HCT116 (cell line): Measurements from ENCODE around the gene C5orf34. TPM values are rescaled to one million over a fixed set of nuclear protein-coding genes. Genes with fewer than 3 reads are reported as not detected.
A peak's percentile ranks its signal among the peaks of the same experiment; 100 is the strongest.
"Not testable (repeated sequence)": the region's sequence is repeated elsewhere in the genome, so short reads cannot be mapped to it uniquely, and the experiment has no call there.

ENCODE experiments used
- ATAC-seq: fragments of 200-7000 bp; cut with Tn5 transposase; 2 replicates; pipeline ENCODE4 v1.9.1; 2020; ENCODE audit warnings: mild to moderate bottlenecking, moderate library complexity
- BruUV-seq: library from RNA; stranded (reverse); fragments of 400-500 nt; replicated peaks from 2 replicates; lab custom pipeline; 2021; lab: Mats Ljungman, UMichigan
- CTCF ChIA-PET: fragments of 300-600 bp; sonication (Branson Sonifier 250); formaldehyde crosslinking; loops from one replicate; lab custom pipeline; 2021; ENCODE audit warnings: antibody characterized with exemption; lab: Charles Lee
- POLR2A ChIA-PET: fragments of 300-600, 350-600 bp; sonication (Branson Sonifier 250); formaldehyde crosslinking; loops from one replicate; lab custom pipeline; 2021; ENCODE audit warnings: antibody characterized with exemption; lab: Charles Lee
- RAD21 ChIA-PET, 2 experiments: fragments of 300-600 bp; sonication (Branson Sonifier 250); formaldehyde crosslinking; loops; one replicate each; lab custom pipeline; 2023; ENCODE audit warnings: low total read pairs in 2 of 2; ENCODE audit not compliant: uncharacterized antibody in 2 of 2, unreplicated experiment in 2 of 2, low non-redundant PET in 1 of 2; lab: Charles Lee
- DNase-seq: peaks from one replicate; pipeline ENCODE4 v3.0.0-alpha.2; 2010; ENCODE audit warnings: low read depth, low spot score
- H2AFZ ChIP-seq: fragments of 200-600 bp; shearing (Covaris generic), sonication (generic); 2 replicates; pipeline ENCODE4 v1.6.1; 2017; ENCODE audit warnings: low read depth, mixed run types, mixed read lengths, antibody characterized with exemption, low read length; ENCODE audit not compliant: poor library complexity, severe bottlenecking
- H3K27ac ChIP-seq: 2 replicates; pipeline ENCODE4 v1.5.1; 2012; ENCODE audit warnings: low read depth, low read length
- H3K27me3 ChIP-seq: fragments of 200-600 bp; sonication (generic); 2 replicates; pipeline ENCODE4 v1.6.1; 2016; ENCODE audit warnings: mixed run types, low read length, mixed read lengths; ENCODE audit not compliant: insufficient read depth
- H3K36me3 ChIP-seq, 2 experiments: fragments of 200-500 bp in 1 of 2; fragments of 200-600 bp in 1 of 2; sonication (Bioruptor generic) in 1 of 2; sonication (generic) in 1 of 2; 2 replicates each; pipeline versions ENCODE4 v1.5.1 to v1.6.1; 2014 to 2016; ENCODE audit warnings: low read length in 2 of 2, inconsistent platforms in 1 of 2, mixed read lengths in 1 of 2, mixed run types in 1 of 2; ENCODE audit not compliant: insufficient read depth in 2 of 2, control insufficient read depth in 1 of 2
- H3K4me1 ChIP-seq, 2 experiments: fragments of 200-600 bp in 1 of 2; sonication (generic) in 1 of 2; 2 replicates each; pipeline versions ENCODE4 v1.5.1 to v1.6.1; 2012 to 2017; ENCODE audit warnings: low read length in 2 of 2, inconsistent platforms in 1 of 2, mild to moderate bottlenecking in 1 of 2, mixed read lengths in 1 of 2, mixed run types in 1 of 2, moderate library complexity in 1 of 2; ENCODE audit not compliant: insufficient read depth in 2 of 2, control insufficient read depth in 1 of 2
- H3K4me2 ChIP-seq: fragments of 200-600 bp; sonication (generic); 2 replicates; pipeline ENCODE4 v1.6.1; 2017; ENCODE audit warnings: mixed run types, low read length, mixed read lengths
- H3K4me3 ChIP-seq, 2 experiments: fragments of 200-600 bp in 1 of 2; sonication (generic) in 1 of 2; replicated peaks in 1 of 2; 2 replicates each; pipeline ENCODE4 v1.5.1; 2011 to 2016; ENCODE audit warnings: low read length in 2 of 2, control low read depth in 1 of 2, low read depth in 1 of 2, mild to moderate bottlenecking in 1 of 2, mixed read lengths in 1 of 2, mixed run types in 1 of 2
- H3K79me2 ChIP-seq: fragments of 200-600 bp; sonication (generic); 2 replicates; pipeline ENCODE4 v1.6.1; 2017; ENCODE audit warnings: mild to moderate bottlenecking, mixed run types, low read length, moderate library complexity, mixed read lengths; ENCODE audit not compliant: insufficient read depth
- H3K9ac ChIP-seq: fragments of 200-600 bp; sonication (generic); 2 replicates; pipeline ENCODE4 v1.6.1; 2016; ENCODE audit warnings: low read length, mixed read lengths
- H3K9me2 ChIP-seq: fragments of 200-600 bp; sonication (generic), shearing (Covaris generic); 2 replicates; pipeline ENCODE4 v1.6.1; 2017; ENCODE audit warnings: mixed run types, mild to moderate bottlenecking, moderate library complexity; ENCODE audit not compliant: insufficient read depth
- H3K9me3 ChIP-seq, 2 experiments: fragments of 200-500 bp in 1 of 2; fragments of 200-600 bp in 1 of 2; sonication (Bioruptor generic) in 1 of 2; sonication (generic) in 1 of 2; 2 replicates each; pipeline ENCODE4 v1.6.1; 2014 to 2017; ENCODE audit warnings: low read length in 2 of 2, mixed read lengths in 2 of 2, inconsistent platforms in 1 of 2, low read depth in 1 of 2, mild to moderate bottlenecking in 1 of 2, mixed run types in 1 of 2, moderate library complexity in 1 of 2; ENCODE audit not compliant: control insufficient read depth in 1 of 2, insufficient read depth in 1 of 2
- H4K20me1 ChIP-seq: fragments of 200-600 bp; sonication (generic), shearing (Covaris generic); 2 replicates; pipeline ENCODE4 v1.6.1; 2017; ENCODE audit warnings: mixed run types, mild to moderate bottlenecking, moderate library complexity; ENCODE audit not compliant: insufficient read depth
- POLR2A ChIP-seq: IDR thresholded peaks from 2 replicates; pipeline ENCODE4 v1.7.0; 2011; ENCODE audit warnings: borderline replicate concordance; ENCODE audit not compliant: insufficient read depth, insufficient read length; ENCODE audit errors: extremely low read depth
- POLR2AphosphoS5 ChIP-seq: IDR thresholded peaks from 2 replicates; pipeline ENCODE4 v1.6.1; 2011; ENCODE audit warnings: mild to moderate bottlenecking, low read depth, low read length, moderate library complexity
- SIN3A ChIP-seq: IDR thresholded peaks from 2 replicates; pipeline ENCODE4 v1.6.1; 2012; ENCODE audit warnings: low read depth
- SRF ChIP-seq: IDR thresholded peaks from 2 replicates; pipeline ENCODE4 v1.6.1; 2012; ENCODE audit warnings: low read depth
- ZFX ChIP-seq: fragments of 450-650 bp; IDR thresholded peaks from 2 replicates; pipeline ENCODE4 v1.6.1; 2017
- intact Hi-C: fragments of 100-400 bp; cut with micrococcal nuclease; formaldehyde crosslinking; loops from 2 replicates; pipeline ENCODE4 v1.10.0; 2022
- total RNA-seq: library from RNA; stranded (reverse); gene quantifications from one replicate; pipeline ENCODE4 v1.2.1, GENCODE V29; 2021; ENCODE audit not compliant: unreplicated experiment

Gene C5orf34
- total RNA-seq, 1 experiment from 2014 or later, result 4.8 TPM

DNA sequence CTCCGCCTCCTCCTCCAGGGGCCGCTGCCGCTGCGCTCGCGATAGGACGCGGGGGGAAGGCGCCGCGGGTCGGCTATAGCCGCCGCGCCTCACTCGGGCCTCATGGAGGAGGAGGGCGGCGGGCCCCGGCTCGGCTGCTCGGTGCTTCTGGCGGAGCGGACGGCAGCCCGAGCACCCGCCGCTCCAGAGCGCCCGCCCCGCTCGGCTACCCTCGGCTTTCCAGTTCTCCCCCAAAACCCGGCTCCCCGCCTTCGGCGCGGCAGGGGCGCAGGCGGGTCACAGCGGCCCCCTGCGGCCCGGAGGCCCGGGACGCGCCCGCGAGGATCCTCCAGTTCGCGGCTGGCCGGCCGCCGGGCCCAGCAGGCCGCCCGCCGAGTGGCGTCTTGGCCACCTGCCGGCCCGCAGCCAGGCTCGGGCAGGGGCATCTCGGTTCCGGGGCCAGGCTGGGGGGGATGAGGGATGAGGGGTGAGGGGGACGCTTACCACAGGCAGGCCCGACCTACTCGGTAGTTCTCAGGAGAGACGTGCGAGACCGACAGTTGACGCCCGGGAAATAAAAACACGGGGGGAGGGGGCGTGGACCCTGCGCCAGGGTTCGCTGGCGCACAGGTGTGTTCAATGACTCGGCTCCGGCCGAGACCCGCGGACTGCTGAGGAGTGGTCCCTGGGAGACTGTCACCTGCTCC is 42.1 kb upstream of the C5orf34 start, which contains the start of gene PAIP1 (continued):
- TF ChIP-seq POLR2AphosphoS5, result peak; percentile 62

DNA sequence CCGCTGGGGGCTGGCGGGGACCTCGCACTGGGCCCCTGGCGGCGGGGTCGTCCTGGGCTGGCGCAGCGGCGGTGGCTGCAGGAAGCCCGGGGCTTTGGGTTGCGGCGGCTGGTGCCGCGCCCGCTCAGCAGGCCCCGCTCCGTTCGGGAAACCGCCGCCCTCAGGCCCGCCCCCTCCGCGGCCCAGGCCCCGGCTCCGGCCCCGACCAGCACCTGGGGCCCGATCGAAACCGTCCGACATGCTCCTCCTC is 41.6 kb upstream of the C5orf34 start:
- Histone ChIP-seq H3K9ac (peak overlapping the region; percentile 77), H3K79me2 (peaks cover 49% of the 10 kb centered on the region), H3K4me3 (peak overlapping the region; percentile 81 to 84), H3K36me3 (peaks cover 20 to 26% of the 10 kb centered on the region in 2 experiments; a peak in 3 of 4 replicates), H3K4me2 (peak overlapping the region; percentile 94), H3K27ac (peak overlapping the region; percentile 97), H3K4me1 (peaks cover 10 to 18% of the 10 kb centered on the region in 2 experiments)
- intact Hi-C loops, result loop anchor here (5.0 kb wide), 1 partner anchor 74 kb away; the partner anchor contains the start of gene TMEM267
- RAD21 ChIA-PET, H2AFZ ChIP-seq, H4K20me1 ChIP-seq, H3K9me2 ChIP-seq, DNase-seq, BruUV-seq, CTCF ChIA-PET, H3K27me3 ChIP-seq, H3K9me3 ChIP-seq: not testable (repeated sequence)
- POLR2A ChIA-PET, result interaction anchor here (1.0 kb wide), 1 partner anchor 73 kb away, joined by 3 read pairs; the partner anchor contains the start of gene TMEM267
- TF ChIP-seq POLR2A (peak; percentile 39), ZFX (peak; percentile 99)
- ATAC-seq, result peak; percentile 64

DNA sequence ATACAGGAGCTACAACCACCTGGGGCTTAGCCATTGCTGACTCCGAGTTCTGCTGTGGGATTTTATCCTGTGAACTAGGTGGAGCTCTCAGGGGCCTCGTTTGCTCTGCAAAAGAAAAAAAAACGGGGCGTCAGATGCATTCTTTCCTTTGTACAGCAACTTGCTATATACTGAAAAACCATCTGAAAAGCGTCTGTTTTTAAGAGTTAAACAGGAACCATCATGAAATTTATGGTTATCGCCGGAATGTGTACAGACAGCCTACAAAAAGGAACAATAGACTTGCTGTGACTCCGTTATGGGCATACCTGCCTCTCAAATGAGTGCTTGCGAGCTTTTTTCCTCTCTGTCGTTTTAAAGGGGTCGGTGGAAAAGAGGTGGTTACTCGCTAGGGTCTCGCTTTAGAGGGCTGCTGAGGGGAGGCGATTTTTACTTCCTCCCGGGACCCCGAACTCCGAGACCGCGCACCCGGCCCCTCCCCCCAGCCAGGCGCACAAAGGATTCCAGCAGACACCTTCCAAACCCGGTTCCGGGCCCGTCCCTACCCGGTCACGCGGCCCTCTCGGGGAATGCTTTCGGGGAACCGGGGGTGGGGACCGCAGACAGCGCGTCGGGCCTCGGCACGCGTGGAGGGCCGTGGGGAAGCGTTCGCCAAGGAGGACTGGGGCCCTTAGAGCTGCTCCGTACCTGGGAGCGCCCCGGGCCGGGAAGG is 41.1 kb upstream of the C5orf34 start:
- peak; percentile 6 for DNase-seq
- Histone ChIP-seq H3K9me2 (no peaks in the 10 kb centered on the region), H3K79me2 (peaks cover 53% of the 10 kb centered on the region), H3K4me1 (peaks cover 10 to 18% of the 10 kb centered on the region in 2 experiments), H3K9me3 (no peaks in the 10 kb centered on the region), H4K20me1 (no peaks in the 10 kb centered on the region), H3K27ac (peak overlapping the region; percentile 97), H3K27me3 (no peaks in the 10 kb centered on the region), H3K9ac (peak overlapping the region; percentile 77), H3K36me3 (peaks cover 20 to 29% of the 10 kb centered on the region in 2 experiments; a peak in 3 of 4 replicates), H2AFZ (no peak overlapping the region), H3K4me3 (peak overlapping the region; percentile 81 to 84), H3K4me2 (peak overlapping the region; percentile 94)
- RAD21 ChIA-PET, result no interaction called here
- intact Hi-C loops, result loop anchor here (5.0 kb wide), 1 partner anchor 74 kb away; the partner anchor contains the start of gene TMEM267
- POLR2A ChIA-PET, result interaction anchor here (0.8 to 1.0 kb wide), 2 partner anchors 14 to 72 kb away, joined by 3 read pairs; partner anchors contain the start of gene TMEM267
- peak; percentile 56 for ATAC-seq
- CTCF ChIA-PET, result interaction anchor here (1.2 kb wide), 1 partner anchor 72 kb away, joined by 3 read pairs; no protein-coding TSS in a partner anchor
- BruUV-seq, result no TSS peak
- no peak for TF ChIP-seq SRF
- peak; percentile 33; the same call in 1 of the 2 replicates for TF ChIP-seq SIN3A
- TF ChIP-seq, all 23 proteins: peak for 1
